ENCODE results near the gene KMT2D.
A peak's percentile ranks its signal among the peaks of the same experiment; 100 is the strongest.

The KMT2D gene

GRCh38 chr12:49052451-49053208 lies 8.0 kb downstream of the KMT2D start:
- DNase-seq (ENCODE audit: low spot score): no peak

DNA sequence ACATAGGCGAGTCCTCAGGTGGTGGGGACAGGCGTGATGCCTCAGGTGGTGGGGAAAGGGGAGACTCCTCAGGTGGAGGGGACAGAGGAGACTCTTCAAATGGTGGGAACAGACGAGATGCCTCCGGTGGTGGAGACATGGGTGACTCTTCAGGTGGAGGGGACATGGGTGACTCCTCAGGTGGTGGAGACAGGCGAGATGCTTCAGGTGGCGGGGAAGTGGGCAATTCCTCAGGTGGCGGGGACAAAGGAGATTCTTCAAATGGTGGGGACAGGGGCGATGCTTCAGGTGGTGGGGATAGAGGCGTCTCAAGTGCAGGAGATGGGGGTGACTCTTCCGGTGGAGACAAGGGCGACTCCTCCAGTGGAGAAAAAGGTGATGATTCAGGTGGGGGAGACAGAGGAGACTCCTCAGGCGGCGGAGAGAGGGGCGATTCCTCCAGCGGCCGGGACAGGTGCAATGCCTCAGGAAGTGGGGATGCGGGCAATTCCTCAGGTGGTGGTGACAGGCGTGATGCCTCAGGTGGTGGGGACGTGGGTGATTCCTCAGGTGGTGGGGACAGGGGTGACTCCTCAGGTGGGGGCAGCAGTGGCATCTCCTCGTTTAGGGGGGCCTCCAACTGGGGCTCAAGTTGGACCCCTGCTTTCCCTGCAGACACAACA lies 8.7 kb downstream of the KMT2D start:
- no peak for DNase-seq (ENCODE audit: low spot score)

- DNase-seq (ENCODE audit: low spot score): no peak
These were observed 9.2 kb downstream of the KMT2D start for GRCh38 chr12:49051373-49051764.

GRCh38 chr12:49050507-49051372 lies 9.9 kb downstream of the KMT2D start:
- DNase-seq (ENCODE audit: low spot score): no peak

GRCh38 chr12:49049566-49050224 lies 10.9 kb downstream of the KMT2D start:
- DNase-seq (ENCODE audit: low spot score): no peak

GRCh38 chr12:49048953-49049352 lies 11.6 kb downstream of the KMT2D start:
- DNase-seq (ENCODE audit: low spot score): no peak

GRCh38 chr12:49046129-49046895 lies 14.3 kb downstream of the KMT2D start:
- DNase-seq (ENCODE audit: low spot score): no peak

- no peak for DNase-seq (ENCODE audit: low spot score)
These were observed 15.9 kb downstream of the KMT2D start for GRCh38 chr12:49044660-49045059.

GRCh38 chr12:49043856-49044258 lies 16.7 kb downstream of the KMT2D start:
- peak; percentile 82 for DNase-seq (ENCODE audit: low spot score)

- no peak for DNase-seq (ENCODE audit: low spot score)
These were observed 17.4 kb downstream of the KMT2D start for GRCh38 chr12:49043241-49043640.

DNA sequence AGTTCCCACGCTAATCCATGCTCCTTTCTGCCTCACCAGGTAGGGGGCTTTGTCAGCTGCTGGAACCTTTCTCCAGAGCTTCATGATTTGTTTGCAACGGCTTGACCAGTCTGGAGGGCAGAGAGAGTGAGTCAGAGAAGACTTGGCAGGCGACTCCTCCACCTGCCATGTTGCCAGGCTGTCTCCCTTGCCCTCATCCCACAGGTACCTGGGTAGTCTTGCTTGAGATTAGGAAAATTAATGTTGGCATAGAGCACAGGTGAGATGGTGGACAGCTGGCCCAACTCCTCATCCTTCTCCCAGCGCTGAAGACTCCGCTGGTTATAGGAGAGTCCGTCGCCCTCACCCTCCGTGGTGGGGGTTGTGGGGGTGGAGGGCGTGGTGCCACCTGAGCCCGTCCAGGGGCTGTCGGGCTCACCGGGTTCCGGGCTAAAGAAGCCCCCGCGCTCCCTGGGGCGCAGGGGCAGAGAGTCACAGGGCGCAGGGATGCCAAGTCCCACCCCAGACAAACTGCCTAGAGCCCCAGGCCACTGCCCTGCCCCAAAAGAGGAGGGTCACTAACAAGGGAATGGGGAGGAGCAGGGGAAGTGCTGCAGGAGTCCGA lies 18.6 kb downstream of the KMT2D start:
- DNase-seq (ENCODE audit: low spot score): no peak

DNA sequence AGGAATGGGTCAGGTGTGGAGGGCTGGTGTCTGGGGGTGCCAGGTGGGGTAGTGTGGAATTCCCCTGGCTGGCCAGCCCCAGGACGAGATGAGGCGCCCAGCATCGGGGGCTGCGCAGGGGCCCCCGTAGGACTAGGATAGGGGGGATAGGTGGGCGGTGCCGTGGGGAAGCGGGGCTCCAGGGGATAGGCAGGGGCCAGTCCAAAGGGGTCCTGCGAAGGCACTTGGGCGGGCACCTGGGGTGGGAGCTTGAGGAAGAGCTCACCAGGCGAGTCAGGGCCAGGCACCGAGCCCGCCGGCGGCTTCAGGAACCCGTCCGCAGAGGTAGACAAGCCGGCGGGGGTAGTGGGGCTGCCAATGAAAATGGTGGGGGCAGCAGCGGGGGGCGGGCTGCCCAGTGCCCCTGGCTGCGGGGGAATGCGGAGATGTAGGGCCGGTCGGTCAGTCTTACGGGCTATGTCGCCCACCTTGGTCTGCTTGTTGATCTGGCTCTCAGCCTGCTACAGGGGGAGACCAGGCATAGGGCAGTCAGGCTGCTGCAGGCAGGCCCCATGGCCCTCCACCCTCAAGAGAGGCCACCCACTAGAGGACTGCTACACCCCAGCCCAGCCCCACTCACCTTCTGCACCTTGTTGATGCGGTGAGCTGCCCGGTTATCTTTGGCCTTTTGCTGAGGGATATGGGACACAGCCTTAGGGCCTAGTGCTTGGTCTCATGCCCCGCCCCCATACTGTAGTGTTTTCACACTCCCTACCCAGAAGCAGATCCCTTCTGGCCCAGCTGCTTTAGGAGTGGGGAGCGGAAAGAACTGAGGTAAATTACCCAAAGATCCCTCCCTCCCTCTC lies 19.3 kb downstream of the KMT2D start:
- DNase-seq (ENCODE audit: low spot score): no peak

DNA sequence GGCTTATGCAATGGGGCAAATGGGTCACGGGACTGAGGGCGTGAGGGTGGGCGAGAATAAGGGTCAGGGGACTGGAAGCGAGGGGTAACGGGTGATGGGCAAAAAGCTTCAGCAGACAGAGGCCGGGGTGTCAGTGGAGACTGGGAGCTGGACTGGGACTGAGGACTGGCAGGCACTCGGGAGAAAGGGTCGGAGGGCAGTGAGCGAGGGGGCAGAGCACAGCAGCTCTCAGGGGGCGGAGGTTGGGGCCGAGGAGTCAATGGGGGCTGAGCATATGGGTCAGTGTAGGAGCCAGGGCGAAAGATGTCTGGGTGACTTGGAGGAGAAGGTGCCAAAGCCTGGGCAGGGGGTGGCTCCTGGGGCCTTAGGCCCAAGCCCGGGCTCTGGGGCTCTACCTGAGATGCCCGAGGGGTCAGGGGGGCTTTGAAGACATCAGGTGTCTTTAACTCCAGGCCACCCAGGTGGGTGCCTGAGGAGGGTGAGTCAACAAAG lies 20.2 kb downstream of the KMT2D start:
- no peak for DNase-seq (ENCODE audit: low spot score)

- no peak for DNase-seq (ENCODE audit: low spot score)
These were observed 20.9 kb downstream of the KMT2D start for GRCh38 chr12:49039421-49040363.

DNA sequence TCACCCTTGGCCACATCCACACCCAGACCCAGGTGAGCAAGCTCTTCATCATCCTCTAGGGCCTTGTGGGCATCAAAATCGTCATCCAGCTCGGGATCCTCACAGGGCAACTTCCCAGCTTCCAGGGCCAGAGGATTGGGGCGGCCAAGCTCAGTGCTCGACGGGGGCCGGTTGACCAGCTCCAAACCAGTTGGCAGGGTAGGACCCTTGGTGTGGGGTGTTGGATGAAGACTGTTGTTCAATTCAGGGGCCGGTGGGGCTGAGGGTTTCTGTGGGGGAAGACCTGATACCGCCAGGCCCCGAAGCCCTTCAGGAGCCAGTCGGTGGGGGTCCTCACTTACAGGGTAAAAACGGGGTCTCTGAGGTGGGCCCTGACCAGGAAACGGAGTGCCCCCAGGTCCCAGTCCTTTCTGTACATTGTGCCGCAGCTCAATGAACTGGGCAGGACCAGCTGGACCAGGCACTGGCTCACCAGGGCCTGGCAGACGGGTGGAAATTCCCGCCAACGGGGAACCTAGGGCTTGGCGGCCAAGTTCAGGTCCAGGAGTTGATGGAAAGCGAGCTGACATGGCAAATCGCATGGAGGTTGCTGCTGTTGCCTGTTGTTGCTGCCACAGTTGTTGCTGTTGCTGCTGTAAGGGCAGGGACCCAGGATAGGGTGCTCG lies 22.2 kb downstream of the KMT2D start:
- DNase-seq (ENCODE audit: low spot score): no peak

DNA sequence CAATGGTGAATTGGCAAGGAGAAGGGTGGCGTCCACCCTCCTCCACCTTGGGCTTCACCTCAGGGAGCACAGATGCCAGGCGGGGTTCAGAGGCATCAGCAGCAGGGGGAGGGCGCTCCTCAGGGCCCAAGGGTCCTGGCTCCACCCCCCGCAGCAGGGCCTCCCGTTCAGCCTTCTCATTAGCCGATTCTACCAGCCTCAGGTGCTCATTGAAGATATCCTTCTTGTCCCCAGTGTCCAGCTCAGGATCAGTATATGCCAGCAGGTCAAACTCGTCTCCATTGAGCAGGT lies 22.7 kb downstream of the KMT2D start:
- no peak for DNase-seq (ENCODE audit: low spot score)

GRCh38 chr12:49037111-49037946 lies 23.3 kb downstream of the KMT2D start:
- DNase-seq (ENCODE audit: low spot score): no peak

- DNase-seq (ENCODE audit: low spot score): no peak
These were observed 24.6 kb downstream of the KMT2D start for GRCh38 chr12:49036029-49036428.
